SK-N-MC (cell line): Measurements from ENCODE around the gene MYOF.

ENCODE experiments used
- DNase-seq: peaks from one replicate; pipeline ENCODE4 v3.0.0-alpha.2; 2011; ENCODE audit warnings: low read depth, low spot score
- H3K27ac ChIP-seq: fragments of 200-600 bp; sonication (generic); 2 replicates; pipeline ENCODE4 v1.5.1; 2016; ENCODE audit warnings: mixed run types
- H3K36me3 ChIP-seq: fragments of 200-600 bp; sonication (generic); 2 replicates; pipeline ENCODE4 v1.6.1; 2017; ENCODE audit warnings: antibody characterized with exemption, low read length, mixed read lengths; ENCODE audit not compliant: insufficient read depth
- H3K4me3 ChIP-seq: fragments of 200-600 bp; sonication (generic); 2 replicates; pipeline ENCODE4 v1.5.1; 2016
- H3K9ac ChIP-seq: fragments of 200-600 bp; sonication (generic); 2 replicates; pipeline ENCODE4 v1.8.0; 2017; ENCODE audit warnings: mixed run types, mixed read lengths; ENCODE audit not compliant: insufficient read length
- H3K9me3 ChIP-seq: fragments of 200-600 bp; sonication (generic); 2 replicates; pipeline ENCODE4 v1.6.1; 2017; ENCODE audit warnings: low read depth, mild to moderate bottlenecking, antibody characterized with exemption, low read length, moderate library complexity, mixed read lengths
- EZH2 ChIP-seq: fragments of 200-600 bp; sonication (generic); IDR thresholded peaks from one replicate; pipeline ENCODE4 v1.6.1; 2017; ENCODE audit warnings: antibody characterized with exemption
- FOXP2 ChIP-seq: optimal IDR thresholded peaks from 2 replicates; pipeline ENCODE3; 2011; ENCODE audit warnings: mild to moderate bottlenecking, moderate library complexity; ENCODE audit not compliant: insufficient read depth; ENCODE audit errors: extremely low read length, control extremely low read depth
- POLR2AphosphoS5 ChIP-seq: IDR thresholded peaks from 2 replicates; pipeline ENCODE4 v1.6.1; 2012; ENCODE audit warnings: mild to moderate bottlenecking, low read depth, low read length, borderline replicate concordance

The MYOF gene

GRCh38 chr10:93406364-93407145 lies 75.6 kb downstream of the MYOF start:
- no peak overlapping the region for H3K27ac ChIP-seq
- H3K36me3 ChIP-seq = no peaks in the 10 kb centered on the region
- TF ChIP-seq POLR2AphosphoS5 (no peak), EZH2 (no peak), FOXP2 (no peak)
- no peak overlapping the region for H3K4me3 ChIP-seq
- DNase-seq = no peak
- no peaks in the 10 kb centered on the region for H3K9me3 ChIP-seq
- no peak overlapping the region for H3K9ac ChIP-seq

GRCh38 chr10:93404048-93404354 lies 78.1 kb downstream of the MYOF start:
- Histone ChIP-seq H3K4me3 (no peak overlapping the region), H3K9ac (no peak overlapping the region), H3K36me3 (no peaks in the 10 kb centered on the region), H3K27ac (no peak overlapping the region), H3K9me3 (no peaks in the 10 kb centered on the region)
- no peak for TF ChIP-seq POLR2AphosphoS5
- no peak for TF ChIP-seq FOXP2
- no peak for TF ChIP-seq EZH2
- DNase-seq = no peak

- H3K36me3 ChIP-seq = no peaks in the 10 kb centered on the region
These were observed 78.7 kb downstream of the MYOF start for GRCh38 chr10:93403152-93404047.

GRCh38 chr10:93402192-93402591 lies 79.9 kb downstream of the MYOF start:
- Histone ChIP-seq H3K9ac (no peak overlapping the region), H3K36me3 (no peaks in the 10 kb centered on the region), H3K27ac (no peak overlapping the region), H3K9me3 (no peaks in the 10 kb centered on the region), H3K4me3 (no peak overlapping the region)
- TF ChIP-seq POLR2AphosphoS5 (no peak), FOXP2 (no peak), EZH2 (no peak)
- DNase-seq = no peak

More at GRCh38 chr10:93403152-93404047, 78.7 kb downstream of the MYOF start:
- no peak for TF ChIP-seq POLR2AphosphoS5
- TF ChIP-seq FOXP2 = no peak
- TF ChIP-seq EZH2 = no peak
- no peak overlapping the region for H3K9ac ChIP-seq
- no peaks in the 10 kb centered on the region for H3K9me3 ChIP-seq
- DNase-seq = no peak
- no peak overlapping the region for H3K4me3 ChIP-seq
- no peak overlapping the region for H3K27ac ChIP-seq

DNA sequence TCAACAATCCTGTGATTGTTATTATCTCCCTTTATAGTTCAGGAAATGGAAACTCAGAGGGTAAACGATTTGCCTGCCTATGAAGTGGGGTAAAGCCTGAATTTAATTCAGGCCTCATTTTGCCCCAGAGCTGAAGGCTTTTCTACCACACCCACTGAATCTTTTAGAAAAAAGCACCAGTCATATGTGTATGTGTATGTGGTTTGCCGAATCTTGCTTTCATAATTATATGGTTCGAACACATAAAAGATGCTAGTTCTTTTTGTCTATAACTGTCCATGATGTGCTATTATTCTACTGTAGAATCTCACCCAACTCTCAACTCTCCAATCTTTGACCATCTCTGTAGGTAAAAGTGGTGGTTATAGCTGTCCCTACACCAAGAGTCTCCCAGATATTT lies 83.6 kb downstream of the MYOF start:
- no peaks in the 10 kb centered on the region for H3K36me3 ChIP-seq
- no peak overlapping the region for H3K27ac ChIP-seq
- TF ChIP-seq FOXP2 = no peak
- no peak for TF ChIP-seq POLR2AphosphoS5
- no peak for TF ChIP-seq EZH2
- DNase-seq = no peak
- H3K4me3 ChIP-seq = no peak overlapping the region
- H3K9ac ChIP-seq = no peak overlapping the region
- H3K9me3 ChIP-seq = no peaks in the 10 kb centered on the region

GRCh38 chr10:93397020-93397419 lies 85.1 kb downstream of the MYOF start:
- H3K36me3 ChIP-seq = no peaks in the 10 kb centered on the region
- no peak overlapping the region for H3K9ac ChIP-seq
- no peak overlapping the region for H3K4me3 ChIP-seq
- DNase-seq = no peak
- TF ChIP-seq FOXP2 (no peak), POLR2AphosphoS5 (no peak), EZH2 (no peak)
- H3K27ac ChIP-seq = no peak overlapping the region
- H3K9me3 ChIP-seq = no peaks in the 10 kb centered on the region

- TF ChIP-seq POLR2AphosphoS5 (no peak), EZH2 (no peak), FOXP2 (no peak)
- Histone ChIP-seq H3K36me3 (no peaks in the 10 kb centered on the region), H3K9ac (no peak overlapping the region), H3K9me3 (no peaks in the 10 kb centered on the region), H3K27ac (no peak overlapping the region), H3K4me3 (no peak overlapping the region)
- no peak for DNase-seq
These were observed 88.9 kb downstream of the MYOF start for GRCh38 chr10:93393211-93393610.

- no peak overlapping the region for H3K4me3 ChIP-seq
- no peak overlapping the region for H3K27ac ChIP-seq
- no peaks in the 10 kb centered on the region for H3K36me3 ChIP-seq
- H3K9me3 ChIP-seq = no peaks in the 10 kb centered on the region
- no peak for DNase-seq
- H3K9ac ChIP-seq = no peak overlapping the region
- TF ChIP-seq EZH2 = no peak
- no peak for TF ChIP-seq FOXP2
- TF ChIP-seq POLR2AphosphoS5 = no peak
These were observed 90.0 kb downstream of the MYOF start for GRCh38 chr10:93392121-93392520.
